Endodermal cell (in vitro differentiated cells): ENCODE measurements around the gene LMAN2L. TPM values are rescaled to one million over a fixed set of nuclear protein-coding genes. Genes with fewer than 3 reads are reported as not detected.

Experiments
- DNase-seq: peaks from one replicate; pipeline ENCODE4 v3.0.0-alpha.2; 2017
- H3K27ac ChIP-seq: 2 replicates; pipeline ENCODE4 v1.5.1; 2013; ENCODE audit warnings: mild to moderate bottlenecking, low read depth, low read length, moderate library complexity
- H3K27me3 ChIP-seq: 2 replicates; pipeline ENCODE4 v1.6.1; 2013; ENCODE audit warnings: mild to moderate bottlenecking, low read length, moderate library complexity; ENCODE audit not compliant: insufficient read depth, control insufficient read depth, poor library complexity, severe bottlenecking
- H3K36me3 ChIP-seq: 2 replicates; pipeline ENCODE4 v1.7.0; 2013; ENCODE audit warnings: mild to moderate bottlenecking, low read length, moderate library complexity; ENCODE audit not compliant: control insufficient read depth, insufficient read depth
- H3K4me1 ChIP-seq: one replicate; pipeline ENCODE4 v1.7.0; 2013; ENCODE audit warnings: low read length; ENCODE audit not compliant: control insufficient read depth, insufficient read depth
- H3K4me3 ChIP-seq: 2 replicates; pipeline ENCODE4 v1.5.1; 2013; ENCODE audit warnings: mild to moderate bottlenecking, low read length, moderate library complexity
- H3K9ac ChIP-seq: 2 replicates; pipeline ENCODE4 v1.6.1; 2013; ENCODE audit warnings: mild to moderate bottlenecking, low read length, moderate library complexity; ENCODE audit not compliant: poor library complexity, severe bottlenecking; ENCODE audit errors: extremely low read depth
- H3K9me3 ChIP-seq: 2 replicates; pipeline ENCODE4 v1.6.1; 2013; ENCODE audit warnings: mild to moderate bottlenecking, low read length, moderate library complexity; ENCODE audit not compliant: control insufficient read depth
- H3K27ac Mint-ChIP-seq: 2 replicates; pipeline ENCODE4 v1.8.0; 2020; ENCODE audit warnings: mixed read lengths
- H3K27me3 Mint-ChIP-seq: 2 replicates; pipeline ENCODE4 v1.8.0; 2021; ENCODE audit warnings: mild to moderate bottlenecking, mixed read lengths; ENCODE audit not compliant: insufficient read depth
- H3K36me3 Mint-ChIP-seq: 2 replicates; pipeline ENCODE4 v1.8.0; 2020; ENCODE audit warnings: low read depth, mixed read lengths
- H3K4me1 Mint-ChIP-seq: 2 replicates; pipeline ENCODE4 v1.8.0; 2020; ENCODE audit warnings: mixed read lengths
- H3K4me3 Mint-ChIP-seq: 2 replicates; pipeline ENCODE4 v1.8.0; 2020; ENCODE audit warnings: mild to moderate bottlenecking, moderate library complexity, mixed read lengths
- H3K9me3 Mint-ChIP-seq: 2 replicates; pipeline ENCODE4 v1.8.0; 2020; ENCODE audit warnings: mild to moderate bottlenecking, mixed read lengths
- CTCF ChIP-seq: fragments of 200-600 bp; sonication (generic); conservative IDR thresholded peaks from 2 replicates; pipeline ENCODE4 v1.5.0; 2021; ENCODE audit warnings: antibody characterized with exemption, mild to moderate bottlenecking
- WGBS, 2 experiments: methylation state at CpG; one replicate each; pipeline versions ENCODE4 v1.1.5 to v1.1.7; 2013; ENCODE audit warnings: missing lambda C conversion rate in 2 of 2, mixed read lengths in 1 of 2; ENCODE audit not compliant: insufficient coverage in 1 of 2, insufficient read length in 1 of 2; 5-methylcytosine and 5-hydroxymethylcytosine counted together
- total RNA-seq, 2 donors: library from RNA; stranded (reverse); fragmentation: NEBNext Ultra II Directional in 1 of 2; extraction: Animal tissue kit (Norgen Biotek cat#: 25700) in 1 of 2; gene quantifications; 2 replicates in 1 of 2; 3 replicates in 1 of 2; pipeline ENCODE4 v1.2.1, GENCODE V29; 2021

The LMAN2L gene
- total RNA-seq, 2 donors from 2014 or later: 24.4 to 30.4 TPM

- H3K27me3 Mint-ChIP-seq: peaks cover 3% of the 10 kb centered on the region
- H3K4me1 Mint-ChIP-seq: no peaks in the 10 kb centered on the region
- H3K4me1 ChIP-seq: no peaks in the 10 kb centered on the region
- H3K36me3 Mint-ChIP-seq: no peaks in the 10 kb centered on the region
- no peaks in the 10 kb centered on the region for H3K9me3 Mint-ChIP-seq
- no peak overlapping the region for H3K27ac ChIP-seq
- WGBS, 2 experiments: 85% methylated on average over 6 to 7 of the region's 7 CpGs
- H3K4me3 Mint-ChIP-seq: no peak overlapping the region
- H3K36me3 ChIP-seq: no peaks in the 10 kb centered on the region
- H3K9ac ChIP-seq: no peak overlapping the region
- no peak for TF ChIP-seq CTCF
- no peak overlapping the region for H3K4me3 ChIP-seq
- DNase-seq: no peak
- H3K27ac Mint-ChIP-seq: no peak overlapping the region
- no peaks in the 10 kb centered on the region for H3K9me3 ChIP-seq
- no peaks in the 10 kb centered on the region for H3K27me3 ChIP-seq
Observed at GRCh38 chr2:96753661-96754282, 13.9 kb upstream of the LMAN2L start.

GRCh38 chr2:96751800-96752199 is 11.9 kb upstream of the LMAN2L start:
- Mint-ChIP-seq H3K9me3 (no peaks in the 10 kb centered on the region), H3K36me3 (no peaks in the 10 kb centered on the region), H3K27ac (no peak overlapping the region), H3K27me3 (peaks cover 3% of the 10 kb centered on the region), H3K4me1 (no peaks in the 10 kb centered on the region), H3K4me3 (no peak overlapping the region)
- Histone ChIP-seq H3K4me3 (no peak overlapping the region), H3K4me1 (no peaks in the 10 kb centered on the region), H3K9ac (no peak overlapping the region), H3K27ac (no peak overlapping the region), H3K27me3 (no peaks in the 10 kb centered on the region), H3K36me3 (no peaks in the 10 kb centered on the region), H3K9me3 (no peaks in the 10 kb centered on the region)
- no peak for DNase-seq
- 88 to 93% methylated on average over 6 to 9 of the region's 9 CpGs for WGBS, 2 experiments
- no peak for TF ChIP-seq CTCF

GRCh38 chr2:96747061-96747617 is 7.3 kb upstream of the LMAN2L start:
- Mint-ChIP-seq H3K4me3 (no peak overlapping the region), H3K27ac (no peak overlapping the region), H3K4me1 (no peaks in the 10 kb centered on the region), H3K36me3 (no peaks in the 10 kb centered on the region), H3K9me3 (no peaks in the 10 kb centered on the region), H3K27me3 (peaks cover 3% of the 10 kb centered on the region)
- no peak for TF ChIP-seq CTCF
- no peak for DNase-seq
- no peaks in the 10 kb centered on the region for H3K27me3 ChIP-seq
- H3K9me3 ChIP-seq: no peaks in the 10 kb centered on the region
- H3K27ac ChIP-seq: no peak overlapping the region
- H3K4me3 ChIP-seq: no peak overlapping the region
- no peaks in the 10 kb centered on the region for H3K4me1 ChIP-seq
- H3K36me3 ChIP-seq: no peaks in the 10 kb centered on the region
- no peak overlapping the region for H3K9ac ChIP-seq
- 83 to 92% methylated on average over 3 to 6 of the region's 6 CpGs for WGBS, 2 experiments
